Lower lobe of right lung (tissue), 2 donors: ENCODE results near the gene SCFD1. TPM values are rescaled to one million over a fixed set of nuclear protein-coding genes. Genes with fewer than 3 reads are reported as not detected.

ENCODE experiments used
- ATAC-seq, 2 donors: fragments of 200-7000 bp; cut with Tn5 transposase; one replicate each; pipeline ENCODE4 v1.9.1; 2020 to 2022; ENCODE audit warnings: mild to moderate bottlenecking in 2 of 2, moderate library complexity in 2 of 2
- DNase-seq: peaks from one replicate; pipeline ENCODE4 v3.0.0-alpha.2; 2020
- H3K27ac ChIP-seq: fragments of 200-600 bp; one replicate; pipeline ENCODE4 v1.8.0; 2022
- H3K27me3 ChIP-seq: fragments of 200-600 bp; one replicate; pipeline ENCODE4 v1.8.0; 2022; ENCODE audit warnings: low read depth
- H3K36me3 ChIP-seq: fragments of 200-600 bp; one replicate; pipeline ENCODE4 v1.8.0; 2022; ENCODE audit warnings: mild to moderate bottlenecking
- H3K4me1 ChIP-seq: fragments of 200-600 bp; one replicate; pipeline ENCODE4 v1.8.0; 2022
- H3K4me3 ChIP-seq: fragments of 200-600 bp; one replicate; pipeline ENCODE4 v1.8.0; 2022; ENCODE audit warnings: mild to moderate bottlenecking
- H3K9me3 ChIP-seq: fragments of 200-600 bp; one replicate; pipeline ENCODE4 v1.8.0; 2022
- CTCF ChIP-seq: fragments of 200-600 bp; IDR thresholded peaks from one replicate; pipeline ENCODE4 v1.8.0; 2022; ENCODE audit warnings: antibody characterized with exemption, mild to moderate bottlenecking
- intact Hi-C: fragments of 100-400 bp; cut with DNase I; formaldehyde crosslinking; loops from one replicate; pipeline ENCODE4 v1.11.0; 2022
- total RNA-seq: library from RNA; stranded (reverse); fragmentation: NEBNext Ultra II Directional; extraction: Animal tissue kit (Norgen Biotek cat#: 25700); gene quantifications from one replicate; pipeline ENCODE4 v1.2.1, GENCODE V29; 2021
- donor health status: DM: no; HTN: yes; CAD: no; lungs with severe emphysema.

Gene SCFD1
- total RNA-seq, 1 donor from 2014 or later: 73.8 TPM

DNA sequence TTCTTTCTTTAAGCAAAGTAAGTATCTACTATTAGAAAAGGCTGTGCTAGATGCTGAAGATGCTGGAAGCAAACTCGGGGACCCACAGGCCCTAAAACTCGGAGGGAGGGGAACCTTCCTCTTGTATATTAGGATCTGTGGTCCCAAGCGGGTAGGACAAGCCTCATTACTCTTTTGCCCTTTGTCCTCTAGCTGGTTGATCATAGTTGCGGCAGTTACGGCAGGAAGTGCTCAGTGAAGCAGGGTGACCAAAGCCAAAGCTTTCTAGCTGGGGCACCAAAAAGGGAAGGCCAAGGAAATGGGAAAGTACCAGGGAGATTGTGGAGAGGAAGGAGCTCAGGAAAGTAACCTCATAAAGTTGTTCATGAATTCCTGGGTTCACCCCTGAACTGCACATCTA, 76.3 kb downstream of the SCFD1 start:
- no peak overlapping the region for H3K27ac ChIP-seq
- peaks cover 81% of the 10 kb centered on the region for H3K36me3 ChIP-seq
- DNase-seq (no peak), ATAC-seq (no peak)
- H3K27me3 ChIP-seq: no peaks in the 10 kb centered on the region
- H3K4me1 ChIP-seq: no peaks in the 10 kb centered on the region
- intact Hi-C loops: no loop called here
- no peak overlapping the region for H3K4me3 ChIP-seq
- no peaks in the 10 kb centered on the region for H3K9me3 ChIP-seq
- no peak for TF ChIP-seq CTCF

DNA sequence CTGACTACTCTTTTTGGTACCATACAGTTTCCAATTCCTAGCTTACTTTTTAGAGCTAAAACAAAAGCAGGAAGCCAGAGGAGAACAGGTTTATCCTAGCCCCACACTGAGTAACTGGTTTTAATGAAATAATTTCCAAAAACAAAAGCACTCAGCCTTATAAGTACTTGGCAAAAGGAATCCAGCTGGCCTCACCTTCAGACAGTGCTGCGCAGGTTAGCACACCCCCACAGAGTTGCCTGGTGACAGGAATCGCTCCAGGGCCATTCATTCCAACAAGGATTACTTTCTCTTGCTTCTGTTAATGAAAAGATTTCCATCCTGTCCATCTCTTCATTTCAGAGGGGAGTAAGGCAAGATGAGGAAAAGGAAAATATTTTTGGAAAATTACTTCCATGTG, 84.6 kb downstream of the SCFD1 start:
- TF ChIP-seq CTCF: no peak
- no peaks in the 10 kb centered on the region for H3K27me3 ChIP-seq
- no peak overlapping the region for H3K27ac ChIP-seq
- no peak overlapping the region for H3K4me3 ChIP-seq
- no peaks in the 10 kb centered on the region for H3K9me3 ChIP-seq
- H3K4me1 ChIP-seq: no peaks in the 10 kb centered on the region
- ATAC-seq (no peak), DNase-seq (no peak)
- peaks cover 63% of the 10 kb centered on the region for H3K36me3 ChIP-seq
- intact Hi-C loops: no loop called here

DNA sequence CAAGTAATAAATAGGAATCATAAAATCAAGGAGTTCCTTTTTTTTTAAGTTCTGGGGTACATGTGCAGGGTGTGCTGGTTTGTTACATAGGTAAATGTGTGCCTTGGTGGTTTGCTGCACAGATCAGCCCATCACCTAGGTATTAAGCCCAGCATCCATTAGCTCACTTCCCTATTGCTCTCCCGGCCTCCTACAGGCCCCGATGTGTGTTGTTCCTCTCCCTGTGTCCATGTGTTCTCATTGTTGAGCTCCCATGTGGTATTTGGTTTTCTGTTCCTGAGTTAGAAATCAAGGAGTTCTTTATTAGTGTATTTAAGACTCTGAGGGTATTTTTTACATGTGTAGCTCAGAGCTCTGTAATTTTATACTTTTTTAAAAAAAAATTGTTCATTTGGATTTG, 86.0 kb downstream of the SCFD1 start:
- no peak for DNase-seq
- no peaks in the 10 kb centered on the region for H3K9me3 ChIP-seq
- H3K4me3 ChIP-seq: no peak overlapping the region
- H3K36me3 ChIP-seq: peaks cover 48% of the 10 kb centered on the region
- no peak for ATAC-seq
- intact Hi-C loops: no loop called here
- TF ChIP-seq CTCF: no peak
- no peaks in the 10 kb centered on the region for H3K27me3 ChIP-seq
- H3K4me1 ChIP-seq: no peaks in the 10 kb centered on the region
- H3K27ac ChIP-seq: no peak overlapping the region

DNA sequence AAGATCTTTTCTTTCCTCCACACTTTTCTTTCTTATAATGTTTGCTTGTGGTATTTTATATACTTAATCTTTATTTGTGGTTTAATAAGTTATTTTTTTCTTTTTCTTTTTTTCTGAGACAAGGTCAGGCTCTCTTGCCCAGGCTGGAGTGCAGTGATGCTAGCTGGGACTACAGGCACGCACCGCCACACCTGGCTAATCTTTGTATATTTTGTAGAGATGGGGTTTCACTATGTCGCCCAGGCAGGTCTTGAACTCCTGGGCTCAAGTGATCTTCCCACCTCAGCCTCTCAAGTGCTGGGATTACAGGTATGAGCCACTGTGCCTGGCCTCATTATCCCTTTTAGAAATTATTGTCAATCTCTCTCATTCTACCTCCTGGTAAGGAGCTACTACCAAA, 87.1 kb downstream of the SCFD1 start:
- TF ChIP-seq CTCF: no peak
- no peak for ATAC-seq

DNA sequence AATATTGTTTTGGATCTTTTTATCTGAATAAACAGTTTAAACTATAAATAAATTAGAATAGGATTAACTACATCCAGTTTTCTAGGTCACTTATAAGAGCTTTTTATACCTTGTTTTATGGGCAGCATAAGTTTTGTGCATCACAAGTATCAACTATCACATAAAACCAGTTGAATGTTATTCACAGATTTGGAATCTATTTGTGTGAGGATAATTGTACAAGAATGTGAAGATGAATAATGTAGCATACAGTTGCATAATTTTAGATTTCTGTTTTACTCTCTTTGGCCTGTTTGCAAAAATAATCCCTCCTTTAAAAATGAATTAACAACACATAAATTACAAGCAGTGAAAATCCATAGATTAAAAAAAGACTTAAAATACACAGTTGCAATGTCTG, 88.8 kb downstream of the SCFD1 start:
- Histone ChIP-seq H3K9me3 (no peaks in the 10 kb centered on the region), H3K4me1 (no peaks in the 10 kb centered on the region), H3K27me3 (no peaks in the 10 kb centered on the region), H3K27ac (no peak overlapping the region), H3K36me3 (peaks cover 42% of the 10 kb centered on the region), H3K4me3 (no peak overlapping the region)
- ATAC-seq (no peak), DNase-seq (no peak)
- intact Hi-C loops: no loop called here
- TF ChIP-seq CTCF: no peak

More for the DNA sequence above, 87.1 kb downstream of the SCFD1 start:
- no peak overlapping the region for H3K4me3 ChIP-seq
- peaks cover 43% of the 10 kb centered on the region for H3K36me3 ChIP-seq
- no peaks in the 10 kb centered on the region for H3K4me1 ChIP-seq
- no peak for DNase-seq
- intact Hi-C loops: no loop called here
- no peaks in the 10 kb centered on the region for H3K9me3 ChIP-seq
- H3K27me3 ChIP-seq: no peaks in the 10 kb centered on the region
- H3K27ac ChIP-seq: no peak overlapping the region

GRCh38 chr14:30719137-30719536, 97.0 kb downstream of the SCFD1 start:
- intact Hi-C loops: no loop called here
- ATAC-seq: no peak
- Histone ChIP-seq H3K9me3 (no peaks in the 10 kb centered on the region), H3K27ac (no peak overlapping the region), H3K27me3 (no peaks in the 10 kb centered on the region), H3K36me3 (peaks cover 80% of the 10 kb centered on the region), H3K4me3 (no peak overlapping the region), H3K4me1 (no peaks in the 10 kb centered on the region)
- no peak for TF ChIP-seq CTCF
- DNase-seq: no peak
